Tibial nerve (tissue), 3 donors: ENCODE data around the gene CALHM3.

Experiments
- CTCF ChIP-seq, 5 experiments: fragments of 200-600 bp in 3 of 5; fragments of 450-650 bp in 2 of 5; sonication (generic) in 3 of 5; IDR thresholded peaks; one replicate each; pipeline ENCODE4 v1.5.1; 2016 to 2019; ENCODE audit warnings: antibody characterized with exemption in 5 of 5, mild to moderate bottlenecking in 3 of 5, moderate library complexity in 2 of 5
- POLR2A ChIP-seq, 2 donors: fragments of 450-650 bp; IDR thresholded peaks; one replicate each; pipeline ENCODE4 v1.6.1; 2017; ENCODE audit warnings: antibody characterized with exemption in 2 of 2, mild to moderate bottlenecking in 2 of 2, moderate library complexity in 2 of 2

DNA sequence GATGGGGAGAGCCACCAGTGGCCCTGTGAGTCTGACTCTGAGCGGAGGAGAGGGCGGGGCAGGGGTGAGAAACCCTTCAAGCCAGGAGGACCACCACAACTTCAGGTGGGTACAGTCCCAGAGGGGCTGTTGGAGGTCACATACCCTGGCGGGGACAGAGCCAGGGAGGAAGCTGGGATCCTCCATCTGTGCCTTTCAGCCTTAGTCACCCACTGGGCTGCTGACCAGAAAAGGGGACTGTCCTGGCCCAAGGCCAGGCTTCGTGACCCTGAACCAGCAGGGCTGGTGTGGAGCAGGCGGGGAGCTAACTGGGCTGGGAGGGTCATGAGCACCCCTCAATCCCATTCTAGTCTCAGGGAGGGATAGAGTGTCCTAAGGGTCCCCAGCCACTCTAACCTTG, 1.5 kb upstream of the CALHM3 start:
- TF ChIP-seq POLR2A (IDR thresholded peaks at IDR 0.05) (no peak), CTCF (IDR thresholded peaks at IDR 0.05) (no peak)
